CD4-positive, alpha-beta T cell treated with Interferon gamma for 1 hour (primary cell): ENCODE data around the gene TAX1BP3.
A peak's percentile ranks its signal among the peaks of the same experiment; 100 is the strongest.

ENCODE experiments used
- DNase-seq: peaks from one replicate; pipeline ENCODE4 v3.0.0-alpha.2; 2020

TAX1BP3 gene

GRCh38 chr17:3688027-3688553 lies 19.7 kb upstream of the TAX1BP3 start:
- no peak for DNase-seq

DNA sequence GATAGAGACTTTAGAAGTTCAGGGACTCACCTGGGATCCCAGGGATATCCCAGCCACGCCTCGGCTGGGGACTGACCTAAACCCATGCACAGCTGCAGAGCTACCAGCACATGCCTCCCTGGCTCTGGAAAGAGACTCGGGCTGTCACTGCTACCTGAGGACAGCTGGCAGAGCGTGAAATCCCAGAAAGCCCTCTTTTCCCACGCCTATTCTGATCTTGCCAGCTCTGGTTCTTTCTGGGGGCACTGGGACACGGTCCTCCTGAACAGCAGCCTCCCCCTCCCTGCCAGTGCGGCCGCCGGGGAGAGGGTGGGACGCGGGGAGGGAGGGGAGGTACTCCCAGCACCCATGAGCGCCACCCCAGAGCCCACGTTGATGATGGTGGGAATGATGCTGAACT lies 16.8 kb upstream of the TAX1BP3 start:
- no peak for DNase-seq

DNA sequence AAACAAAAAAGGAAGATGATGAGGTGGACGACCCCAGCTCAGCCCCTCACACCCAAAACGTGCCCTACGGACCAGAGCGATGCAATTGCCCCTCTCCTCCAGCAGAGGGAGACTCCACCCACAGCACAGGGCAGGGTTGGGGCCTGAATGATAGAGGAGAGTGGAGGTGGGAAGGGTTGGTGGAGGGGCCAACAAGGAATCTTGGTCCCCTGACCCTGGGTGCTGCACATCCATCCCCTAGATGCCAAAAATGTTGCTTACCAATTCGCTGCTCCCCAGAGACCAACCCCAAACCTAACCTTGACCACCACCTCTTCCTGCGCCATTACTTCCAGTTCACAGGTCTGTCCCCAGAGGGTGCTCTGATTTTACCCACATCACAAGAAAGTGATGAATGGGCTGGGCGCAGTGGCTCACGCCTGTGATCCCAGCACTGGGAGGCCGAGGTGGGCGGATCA lies 14.7 kb upstream of the TAX1BP3 start:
- DNase-seq = peak; percentile 51

DNA sequence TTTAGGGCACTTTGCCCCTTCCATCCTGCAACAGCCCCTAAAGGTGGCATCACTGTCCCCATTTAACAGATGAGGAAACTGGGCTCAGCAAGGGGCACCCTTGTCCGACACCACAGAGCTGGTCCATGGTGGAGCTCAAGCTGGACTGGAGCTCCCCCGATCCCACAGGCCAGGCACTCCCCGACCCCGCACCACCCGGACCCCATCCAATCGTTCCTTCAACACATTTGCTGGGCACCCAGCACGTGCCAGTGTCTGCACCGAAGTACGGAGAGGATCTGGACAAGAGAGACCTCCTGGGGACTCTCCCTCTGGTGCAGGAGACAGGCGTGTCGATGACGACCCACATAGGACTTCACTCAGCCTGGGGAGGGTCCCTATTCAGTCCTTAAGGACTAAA lies 13.7 kb upstream of the TAX1BP3 start:
- no peak for DNase-seq

GRCh38 chr17:3681565-3681964 lies 13.2 kb upstream of the TAX1BP3 start:
- DNase-seq = no peak

DNA sequence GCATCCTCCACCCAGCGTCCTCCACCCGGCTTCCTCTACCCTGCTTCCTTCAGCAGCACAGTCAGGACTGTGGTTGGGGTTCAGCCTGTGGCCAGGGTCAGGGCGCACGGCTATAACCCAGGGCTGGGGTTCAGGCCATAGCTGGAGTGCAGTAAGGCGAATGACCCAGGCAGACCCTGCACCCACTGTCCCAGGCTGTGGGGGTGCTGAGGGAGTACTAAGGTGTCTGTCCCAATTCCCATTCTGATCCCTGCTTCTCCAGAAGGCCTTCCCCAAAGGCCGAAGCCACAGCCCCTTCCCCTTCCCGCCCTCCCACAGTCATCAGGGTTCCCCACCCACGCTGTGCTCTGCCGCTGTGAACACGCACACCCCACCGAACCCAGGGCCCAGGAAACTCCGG lies 12.7 kb upstream of the TAX1BP3 start:
- no peak for DNase-seq

GRCh38 chr17:3679531-3680126 lies 11.3 kb upstream of the TAX1BP3 start:
- DNase-seq = no peak

- no peak for DNase-seq
These were observed 10.6 kb upstream of the TAX1BP3 start for GRCh38 chr17:3678821-3679530.

DNA sequence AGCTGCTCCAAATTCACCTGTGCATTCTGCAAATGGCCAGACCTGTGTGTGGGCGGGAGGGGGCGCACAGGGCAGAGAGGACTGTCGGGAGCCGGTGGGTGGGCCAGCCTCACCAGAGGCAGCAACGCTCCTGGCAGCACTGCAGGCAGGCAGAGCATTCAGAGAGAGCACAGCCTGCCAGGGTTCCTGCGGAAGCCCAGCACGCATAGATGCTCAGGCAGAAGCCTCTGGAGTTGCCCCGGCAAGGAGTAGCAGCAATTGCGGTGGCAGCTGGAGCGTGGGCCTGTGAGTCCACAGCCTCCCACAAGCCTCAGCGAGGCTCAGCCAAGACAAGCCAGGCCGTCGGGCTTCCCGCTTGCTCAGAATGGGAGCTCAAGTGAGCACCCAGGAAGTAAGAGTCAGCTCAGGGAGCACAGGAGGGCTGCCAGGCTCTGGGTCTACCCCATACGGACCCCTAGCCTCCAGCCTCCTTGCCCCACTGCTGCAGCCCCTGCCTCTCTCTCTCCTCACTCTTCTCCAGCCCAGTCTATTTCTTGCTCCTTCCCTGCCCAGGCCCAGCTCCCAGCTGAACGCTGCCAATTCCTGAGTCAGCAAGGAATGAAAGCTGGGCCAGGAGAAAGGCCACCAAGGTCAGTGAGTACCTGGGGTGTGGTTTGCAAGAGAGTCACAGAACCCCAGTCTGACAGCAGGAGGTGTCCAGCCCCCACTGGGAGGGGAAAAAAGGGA lies 9.9 kb upstream of the TAX1BP3 start:
- DNase-seq = no peak

DNA sequence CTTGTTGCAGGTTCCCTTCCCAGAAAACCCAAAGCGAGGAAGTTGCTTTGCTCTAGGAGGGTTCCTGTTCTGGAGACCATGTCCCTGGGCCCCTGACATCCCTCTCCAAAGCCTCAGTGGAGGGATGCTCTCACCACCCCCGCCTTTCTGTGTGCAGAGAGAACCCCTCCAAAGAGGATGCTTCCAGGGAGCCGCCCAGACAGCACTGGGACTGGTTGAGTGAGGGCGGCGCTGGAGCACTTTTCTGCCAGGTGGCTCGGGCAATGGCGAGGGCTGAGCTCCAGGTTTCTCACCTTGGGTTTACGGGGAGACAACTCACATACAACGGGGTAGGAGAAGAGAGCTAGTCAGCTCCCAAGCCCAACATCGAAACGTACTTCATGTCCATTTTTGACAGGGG lies 7.5 kb upstream of the TAX1BP3 start:
- DNase-seq = no peak

DNA sequence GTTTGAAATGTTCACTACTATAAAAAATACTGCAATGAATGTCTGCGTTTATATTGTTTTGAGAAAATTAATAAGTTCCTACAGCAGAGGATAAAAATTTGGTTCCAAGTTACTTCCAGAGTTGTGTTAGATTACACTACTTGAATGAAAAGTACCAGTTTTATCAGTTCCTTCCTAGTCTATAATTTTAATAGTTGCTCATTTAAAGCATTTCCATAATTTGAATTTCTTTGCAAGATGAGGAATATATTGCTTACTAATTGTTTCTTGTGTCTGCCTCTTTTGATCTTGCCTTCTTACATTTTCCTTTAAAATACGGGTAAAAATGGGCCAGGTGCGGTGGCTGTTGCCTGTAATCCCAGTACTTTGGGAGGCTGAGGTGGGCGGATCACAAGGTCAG lies 4.2 kb upstream of the TAX1BP3 start:
- no peak for DNase-seq

DNA sequence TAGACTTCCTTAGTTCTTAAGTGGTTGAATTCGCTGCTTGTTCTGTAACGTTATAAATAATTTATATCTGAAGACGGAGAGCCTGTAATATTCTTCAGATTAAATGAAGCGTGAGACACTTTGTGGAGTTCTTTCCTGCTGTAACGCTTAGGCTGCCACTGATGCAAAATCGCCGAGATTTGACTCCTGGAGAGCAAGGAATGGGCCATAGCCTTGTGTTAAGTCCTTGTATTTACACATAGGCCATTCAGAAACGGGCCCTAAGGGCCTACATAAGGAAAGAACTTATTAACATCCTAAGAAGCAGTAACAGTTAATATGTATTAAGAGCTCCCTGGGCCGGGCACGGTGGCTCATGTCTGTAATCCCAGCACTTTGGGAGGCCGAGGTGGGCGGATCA lies 1.2 kb upstream of the TAX1BP3 start:
- DNase-seq = no peak

GRCh38 chr17:3669085-3669347 lies 638 bp upstream of the TAX1BP3 start:
- DNase-seq = no peak

- DNase-seq = no peak
These were observed 756 bp downstream of the TAX1BP3 start for GRCh38 chr17:3667366-3668278.

DNA sequence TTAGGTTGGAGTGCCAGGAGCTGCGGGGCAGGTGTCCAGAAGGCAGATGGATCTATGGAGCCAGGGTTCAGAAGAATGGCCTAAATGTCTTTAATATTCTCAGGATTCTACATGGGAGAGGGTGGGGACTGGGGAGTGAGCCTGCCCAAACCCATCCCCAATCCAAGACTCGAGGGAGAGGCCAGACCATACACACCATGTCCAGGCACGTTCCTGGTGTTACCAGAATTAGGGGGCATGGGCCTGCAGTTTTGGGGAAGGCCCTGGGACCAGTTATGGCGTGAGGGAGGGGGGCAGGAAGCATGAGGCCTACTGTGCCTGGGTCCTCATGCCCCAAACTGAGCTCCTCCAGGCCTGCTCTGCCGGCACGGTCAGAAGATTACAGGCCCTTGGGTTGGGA lies 1.9 kb downstream of the TAX1BP3 start:
- no peak for DNase-seq

- DNase-seq = no peak
These were observed 2.5 kb downstream of the TAX1BP3 start for GRCh38 chr17:3665834-3666233.

DNA sequence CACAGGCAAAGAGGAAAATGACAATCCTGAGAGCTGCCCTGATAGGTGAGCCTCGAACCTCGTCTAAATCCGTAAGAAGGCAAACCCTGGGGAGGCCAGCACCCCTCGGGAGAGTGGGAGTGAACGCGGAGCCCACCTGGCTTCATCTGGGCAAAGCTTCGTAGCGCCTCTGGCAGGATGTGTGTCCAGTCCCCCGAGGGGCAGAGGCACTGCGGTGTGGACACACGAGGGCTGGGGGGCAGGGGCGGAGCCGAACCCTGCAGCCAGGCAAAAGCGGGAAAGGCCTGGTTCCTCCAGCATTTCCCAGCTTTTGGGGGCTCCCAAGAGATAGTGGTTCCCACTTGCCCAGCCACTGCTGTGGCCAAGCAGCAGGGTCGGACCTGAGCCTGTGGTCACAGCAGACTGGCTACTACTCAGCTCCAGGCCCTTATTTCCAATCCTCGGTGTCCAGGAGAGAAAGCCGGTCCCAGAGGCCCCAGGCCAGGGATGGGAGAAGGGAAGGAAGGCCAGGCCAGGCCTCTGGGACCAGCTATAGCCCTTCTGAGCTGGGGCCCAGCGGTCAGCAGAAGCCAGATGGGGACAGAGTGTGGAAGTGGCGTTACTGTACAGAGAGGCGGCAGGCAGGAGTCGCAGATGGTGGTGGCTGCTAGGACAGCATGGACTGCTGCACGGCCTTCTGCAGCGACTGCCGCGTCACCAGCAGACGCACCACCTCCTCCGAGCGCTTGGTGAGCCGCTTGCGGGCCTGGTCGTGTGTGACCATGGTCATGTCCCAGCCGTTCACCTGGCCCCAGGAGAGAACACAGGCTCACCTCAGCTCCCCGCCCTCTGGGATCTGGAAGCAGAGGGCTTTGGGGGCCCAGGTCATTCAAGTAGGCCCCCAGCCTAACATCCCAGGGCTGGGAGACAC lies 5.0 kb downstream of the TAX1BP3 start:
- DNase-seq = no peak

- no peak for DNase-seq
These were observed 8.0 kb downstream of the TAX1BP3 start for GRCh38 chr17:3660311-3660891.

- DNase-seq = no peak
These were observed 8.8 kb downstream of the TAX1BP3 start for GRCh38 chr17:3659541-3660111.

- no peak for DNase-seq
These were observed 9.5 kb downstream of the TAX1BP3 start for GRCh38 chr17:3658784-3659449.
